ENCODE results near the gene PAPOLA.

PAPOLA gene

GRCh38 chr14:96568621-96569020 is 66.4 kb downstream of the PAPOLA start:
- DNase-seq = no peak

- DNase-seq = no peak
Measured at GRCh38 chr14:96571311-96571710, 69.1 kb downstream of the PAPOLA start.

GRCh38 chr14:96573473-96574100 is 71.4 kb downstream of the PAPOLA start:
- no peak for DNase-seq

- no peak for DNase-seq
Measured at GRCh38 chr14:96574171-96574632, 72.0 kb downstream of the PAPOLA start.

GRCh38 chr14:96574633-96575632 is 72.8 kb downstream of the PAPOLA start:
- DNase-seq = peak; percentile 65 to 68

GRCh38 chr14:96576359-96576758 is 74.2 kb downstream of the PAPOLA start:
- DNase-seq = no peak

- no peak for DNase-seq
Measured at GRCh38 chr14:96576937-96577336, 74.8 kb downstream of the PAPOLA start.

GRCh38 chr14:96578619-96579018 is 76.4 kb downstream of the PAPOLA start:
- no peak for DNase-seq

GRCh38 chr14:96579358-96579757 is 77.2 kb downstream of the PAPOLA start:
- DNase-seq = no peak

GRCh38 chr14:96579855-96580254 is 77.7 kb downstream of the PAPOLA start:
- DNase-seq = no peak

GRCh38 chr14:96580566-96580965 is 78.4 kb downstream of the PAPOLA start:
- DNase-seq = no peak

GRCh38 chr14:96581026-96581425 is 78.8 kb downstream of the PAPOLA start:
- DNase-seq = no peak

- DNase-seq = no peak
Measured at GRCh38 chr14:96581902-96582301, 79.7 kb downstream of the PAPOLA start.

GRCh38 chr14:96582411-96582961 is 80.3 kb downstream of the PAPOLA start:
- DNase-seq = no peak

GRCh38 chr14:96582995-96583394 is 80.8 kb downstream of the PAPOLA start:
- DNase-seq = no peak

GRCh38 chr14:96583569-96584041 is 81.4 kb downstream of the PAPOLA start:
- no peak for DNase-seq

GRCh38 chr14:96584199-96584906 is 82.2 kb downstream of the PAPOLA start:
- peak; percentile 8 to 73 for DNase-seq

GRCh38 chr14:96584907-96585671 is 82.9 kb downstream of the PAPOLA start:
- DNase-seq = no peak

- no peak for DNase-seq
Measured at GRCh38 chr14:96585672-96586013, 83.5 kb downstream of the PAPOLA start.

GRCh38 chr14:96586056-96586455 is 83.9 kb downstream of the PAPOLA start:
- DNase-seq = no peak

- DNase-seq = no peak
Measured at GRCh38 chr14:96586921-96587822, 85.0 kb downstream of the PAPOLA start.
